GM19395 (cell line): ENCODE measurements around the gene ASTN1.

ENCODE experiments used
- ATAC-seq: cut with Tn5 transposase; IDR thresholded peaks from one replicate; pipeline ENCODE4 v1.9.1; 2021; ENCODE audit warnings: mild to moderate bottlenecking, moderate library complexity; ENCODE audit not compliant: unreplicated experiment

Gene ASTN1

DNA sequence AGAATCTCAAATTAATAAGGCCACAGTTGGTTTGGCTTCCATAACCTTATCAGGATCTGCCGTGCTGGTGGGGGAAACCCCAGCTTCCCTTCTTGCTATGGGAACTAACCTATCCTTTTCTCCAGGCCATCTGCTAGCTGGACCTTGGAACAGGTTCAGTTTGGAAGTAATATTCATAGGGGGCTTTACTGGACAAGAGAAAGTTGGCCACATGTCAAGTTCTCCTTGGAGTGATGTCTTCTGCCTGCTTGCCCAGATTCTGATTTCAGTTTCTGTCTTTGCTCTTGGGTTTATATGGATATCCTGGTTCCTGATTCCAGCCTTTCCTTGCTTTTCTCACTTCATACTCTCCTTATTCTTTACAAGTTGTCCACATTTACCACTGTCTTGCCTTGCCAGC lies 279.6 kb downstream of the ASTN1 start:
- no peak for ATAC-seq

- ATAC-seq, result no peak
Observed at GRCh38 chr1:176884286-176884685, 280.2 kb downstream of the ASTN1 start.

DNA sequence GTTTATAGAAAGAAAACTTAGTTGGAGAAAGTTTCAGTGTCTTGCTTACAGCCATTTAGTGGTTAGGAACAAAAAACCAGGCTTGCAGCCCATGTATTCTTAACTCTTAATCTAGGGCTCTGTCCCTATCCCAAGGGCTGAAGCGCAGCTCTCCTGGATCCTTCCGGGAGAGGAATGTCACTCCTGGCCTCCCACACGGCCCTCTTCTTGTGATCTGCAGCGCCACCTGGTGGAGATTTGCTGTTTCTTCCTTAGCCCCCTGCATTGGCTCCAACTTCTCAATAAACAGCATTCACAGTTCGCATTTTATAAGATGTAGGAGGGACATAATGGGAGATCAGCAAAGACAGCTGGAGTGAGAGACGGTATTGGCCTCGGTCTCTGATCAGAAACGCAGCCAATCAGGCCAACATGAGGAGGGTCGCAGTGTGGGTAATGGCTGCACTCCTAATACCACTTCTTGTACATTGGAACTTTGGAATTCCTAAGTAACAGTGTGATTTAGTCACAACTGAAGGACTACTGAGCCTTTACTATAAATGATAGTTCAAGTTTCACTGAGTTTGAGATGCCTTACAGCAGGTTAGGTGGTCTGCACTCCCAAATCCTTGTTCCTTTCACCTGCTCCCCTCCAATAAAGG lies 283.4 kb downstream of the ASTN1 start:
- peak; percentile 81 for ATAC-seq

DNA sequence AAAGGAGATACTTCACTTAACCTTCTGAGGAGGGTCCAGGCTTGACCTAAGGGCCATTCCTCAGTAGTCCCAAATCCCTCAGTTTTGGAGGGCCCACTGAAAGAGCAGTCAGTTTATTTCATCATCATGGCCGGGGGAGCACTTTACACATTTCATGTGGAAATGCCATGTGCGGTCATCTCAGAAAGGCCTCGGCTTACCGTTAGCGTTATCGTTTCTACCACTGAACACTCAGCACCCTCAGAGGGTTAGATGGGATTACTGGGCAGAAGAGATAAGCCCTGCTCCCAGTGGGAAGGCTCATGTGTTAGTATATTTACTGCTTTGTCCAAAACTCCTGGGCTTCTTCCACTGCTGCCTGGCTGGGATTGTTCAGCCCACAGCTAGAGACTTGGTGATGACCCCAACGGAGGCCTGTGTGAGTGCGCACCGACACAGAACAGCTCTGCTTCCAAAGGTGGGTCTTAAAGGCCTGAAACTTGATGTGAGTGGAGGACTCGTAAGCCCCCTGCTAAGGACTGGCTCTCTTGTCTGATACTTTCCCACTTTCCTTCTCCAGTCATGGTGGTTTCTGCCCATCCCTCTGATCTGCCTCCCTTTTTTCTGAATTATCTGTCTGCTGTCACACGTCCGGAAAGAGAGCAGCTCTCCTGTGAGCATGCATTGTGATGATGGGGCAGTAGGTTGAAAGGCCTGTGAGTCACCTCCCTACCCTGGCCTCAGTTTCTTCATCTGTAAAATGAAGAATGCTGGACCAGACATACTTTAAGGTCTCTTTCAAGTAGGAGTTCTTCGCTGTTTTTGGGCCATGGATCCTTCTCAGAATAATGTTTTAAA lies 284.5 kb downstream of the ASTN1 start:
- no peak for ATAC-seq

DNA sequence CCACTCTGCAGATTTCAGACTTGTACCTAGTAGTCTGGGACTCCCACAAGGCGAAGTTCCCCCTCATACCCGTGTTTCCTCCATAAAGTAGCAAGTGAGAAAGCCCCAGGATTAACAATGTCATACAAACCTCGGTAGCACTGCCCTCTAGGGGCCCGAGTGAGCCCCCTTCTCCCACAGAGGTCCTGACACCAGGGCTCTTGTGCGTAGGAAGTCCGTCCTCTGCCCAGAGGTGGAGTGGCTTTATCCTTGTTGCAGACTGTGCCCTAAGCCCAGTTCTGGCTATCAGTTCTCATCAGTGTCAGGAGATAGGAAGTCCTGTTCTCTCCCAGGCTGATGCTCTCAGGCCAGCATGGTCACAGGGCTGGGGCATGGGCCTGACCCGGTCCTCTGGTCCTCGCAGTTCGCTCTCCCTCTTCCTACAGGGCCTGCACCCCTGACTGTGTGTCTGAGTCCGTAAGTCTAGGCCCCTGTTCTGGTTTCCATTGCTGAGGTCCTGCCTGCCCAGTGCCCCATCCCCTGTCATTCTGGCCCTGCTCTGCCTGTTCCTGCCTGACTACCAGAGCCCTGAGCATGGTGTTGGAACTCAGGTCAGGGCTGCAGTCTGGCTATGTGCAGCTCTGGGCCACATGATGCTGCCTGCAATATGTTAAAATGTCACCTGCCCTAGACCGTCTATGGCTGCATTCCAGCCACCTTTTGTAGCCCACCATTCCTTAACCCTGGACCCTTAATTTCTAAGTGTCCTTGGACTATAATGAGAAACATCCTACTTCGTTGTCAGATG lies 285.6 kb downstream of the ASTN1 start:
- ATAC-seq, result no peak

- ATAC-seq, result no peak
Observed at GRCh38 chr1:176877557-176877956, 287.0 kb downstream of the ASTN1 start.

DNA sequence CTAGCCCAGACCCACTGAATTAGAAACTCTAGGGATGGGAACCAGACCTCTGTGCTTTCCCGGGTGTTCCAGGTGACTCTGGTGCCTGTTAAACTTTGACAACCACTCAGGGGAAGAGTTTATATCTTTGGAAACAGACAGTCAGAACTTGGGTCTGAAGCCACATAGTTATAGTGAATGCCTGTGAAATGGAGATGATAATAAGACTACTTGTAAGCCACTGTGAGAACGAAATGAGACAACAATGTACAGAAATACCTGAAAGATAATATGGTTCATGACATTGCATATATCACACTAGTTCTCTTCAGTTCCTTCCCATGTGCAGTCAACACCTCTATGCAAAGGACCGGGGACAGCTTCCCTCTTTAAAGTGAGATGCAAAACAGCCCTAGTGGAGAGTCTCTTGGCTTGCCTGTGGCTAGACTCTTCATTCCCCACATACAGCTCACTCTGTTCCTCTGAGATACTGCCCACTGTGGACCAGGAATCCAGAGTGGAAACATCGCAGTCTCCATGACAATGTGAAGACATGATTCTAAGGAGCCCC lies 287.5 kb downstream of the ASTN1 start:
- no peak for ATAC-seq

- no peak for ATAC-seq
Observed at GRCh38 chr1:176869577-176869976, 294.9 kb downstream of the ASTN1 start.

- no peak for ATAC-seq
Observed at GRCh38 chr1:176866011-176866714, 298.3 kb downstream of the ASTN1 start.

- ATAC-seq, result no peak
Observed at GRCh38 chr1:176864211-176864610, 300.3 kb downstream of the ASTN1 start.

DNA sequence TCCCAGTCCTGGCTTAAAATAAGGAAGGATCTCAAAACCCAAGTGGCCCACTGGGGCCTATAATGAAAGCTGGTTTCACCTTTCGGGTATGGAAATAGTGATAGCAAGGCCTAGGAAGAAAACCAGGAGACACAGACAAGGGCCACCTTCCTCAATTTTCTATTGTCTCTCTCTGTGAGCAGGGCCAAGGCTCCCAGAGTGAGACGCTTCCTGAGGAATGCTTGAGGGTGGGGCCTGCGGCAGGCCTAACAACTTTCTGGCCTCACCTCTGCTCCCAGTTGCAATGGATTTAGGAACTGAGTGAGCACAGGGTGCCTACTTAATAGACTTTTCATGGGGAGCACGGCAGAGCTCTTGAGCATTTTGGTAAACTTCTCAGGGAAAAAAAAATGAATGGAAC lies 300.9 kb downstream of the ASTN1 start:
- ATAC-seq, result no peak

DNA sequence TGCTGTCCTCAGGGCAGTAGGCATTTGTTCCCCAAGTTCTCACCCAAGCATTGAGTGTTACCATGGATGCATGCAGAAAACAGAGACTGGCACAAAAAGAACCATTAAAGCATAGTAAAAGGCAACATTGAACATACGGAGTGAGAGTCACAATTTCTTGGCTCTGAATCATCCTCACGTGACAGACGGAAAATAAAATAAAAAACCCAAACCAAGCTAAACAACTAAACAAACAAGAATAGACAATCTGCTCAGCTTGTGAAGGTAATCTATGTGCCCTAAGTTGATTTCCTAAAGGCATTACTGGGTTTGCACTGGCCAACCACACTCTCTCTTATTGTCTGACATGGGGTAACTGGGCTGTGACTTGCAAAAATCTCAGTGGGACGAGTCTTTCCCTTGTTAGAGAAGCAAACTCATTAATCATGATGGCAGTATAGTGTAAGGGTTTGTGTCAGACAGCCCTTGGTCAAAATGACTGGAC lies 306.0 kb downstream of the ASTN1 start:
- no peak for ATAC-seq

- no peak for ATAC-seq
Observed at GRCh38 chr1:176857632-176858031, 306.9 kb downstream of the ASTN1 start.

DNA sequence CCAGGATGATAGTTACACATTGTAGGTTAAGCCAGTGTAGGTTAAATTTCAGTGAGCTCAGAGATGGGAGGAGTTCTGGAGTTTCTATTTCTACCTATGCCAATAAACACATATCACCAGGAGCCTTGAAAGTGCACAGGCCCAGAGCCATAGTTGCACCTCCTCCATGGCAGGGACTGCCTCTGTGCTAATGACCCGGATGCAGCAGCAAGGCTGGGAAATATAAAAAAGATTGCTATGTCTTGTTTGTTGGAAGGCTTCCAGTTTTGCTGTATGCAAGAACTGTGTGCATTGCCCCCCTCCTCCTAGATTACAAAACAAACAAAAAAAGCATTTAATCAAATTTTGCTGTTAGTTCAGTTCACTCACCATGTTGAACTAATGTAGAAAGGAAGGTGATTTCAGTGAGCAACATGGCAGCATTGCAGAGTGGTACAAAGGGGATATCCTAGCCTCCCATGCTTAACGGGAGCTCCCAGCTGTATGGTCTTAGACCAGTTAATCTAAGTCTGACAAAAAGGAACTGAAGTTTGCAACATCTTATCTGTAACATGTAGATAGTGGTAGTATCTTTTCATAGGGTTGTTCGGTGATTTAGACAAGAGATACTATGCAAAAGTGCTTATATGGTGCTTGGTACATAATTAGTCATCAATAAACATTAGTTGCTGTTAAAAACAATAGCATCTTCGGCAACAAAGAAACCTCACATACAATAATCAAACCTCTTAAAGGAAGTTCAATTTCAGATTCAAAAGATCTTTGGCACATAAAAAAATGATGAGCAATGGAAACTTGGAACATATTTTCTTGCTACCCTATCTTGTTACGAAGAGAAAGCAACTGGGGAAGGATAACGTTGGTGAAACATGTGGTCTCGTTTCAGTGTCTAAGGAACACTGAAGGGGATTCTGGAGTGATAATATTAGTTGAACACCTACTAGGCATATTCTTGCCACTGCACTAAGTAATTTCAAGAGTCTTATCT lies 309.5 kb downstream of the ASTN1 start:
- ATAC-seq, result no peak

DNA sequence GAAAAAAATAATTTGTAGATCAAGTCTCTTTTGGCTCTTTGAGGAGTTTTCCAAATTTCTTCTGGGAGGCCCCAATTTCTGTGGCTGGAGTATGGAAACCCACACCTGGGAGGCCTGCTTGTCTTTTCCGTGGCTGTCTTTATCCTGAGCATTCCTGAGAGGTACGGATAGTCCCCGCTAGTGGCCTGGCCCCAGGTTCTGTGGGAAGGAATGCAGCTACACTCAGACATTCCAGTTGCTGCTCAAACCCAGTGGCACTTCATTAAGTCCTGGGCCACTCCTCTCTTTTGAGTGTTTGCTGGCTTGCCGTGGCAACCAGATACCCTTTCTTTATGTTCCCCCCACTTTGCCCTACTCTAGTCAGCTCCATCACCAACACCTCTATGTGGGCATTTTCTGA lies 310.4 kb downstream of the ASTN1 start:
- no peak for ATAC-seq

DNA sequence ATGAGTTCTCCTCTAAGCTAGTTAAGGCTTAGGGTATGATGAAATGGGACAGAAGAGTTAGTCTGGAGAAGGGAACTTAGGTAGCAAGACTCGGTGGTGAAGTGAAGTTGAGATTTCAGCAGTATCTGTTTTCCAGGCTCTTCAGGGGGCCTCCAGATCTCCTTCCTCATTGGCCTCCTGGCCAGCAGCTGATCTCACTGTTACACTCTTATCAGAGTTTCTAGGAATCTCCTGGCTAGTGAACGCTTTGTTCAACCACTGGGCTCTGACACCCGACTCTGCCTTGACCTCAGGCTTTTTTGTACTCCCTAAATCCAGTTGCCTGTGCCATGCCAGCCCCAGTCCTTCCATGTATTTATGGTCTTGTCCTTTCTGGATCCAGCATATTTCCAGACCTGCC lies 311.0 kb downstream of the ASTN1 start:
- ATAC-seq, result no peak

DNA sequence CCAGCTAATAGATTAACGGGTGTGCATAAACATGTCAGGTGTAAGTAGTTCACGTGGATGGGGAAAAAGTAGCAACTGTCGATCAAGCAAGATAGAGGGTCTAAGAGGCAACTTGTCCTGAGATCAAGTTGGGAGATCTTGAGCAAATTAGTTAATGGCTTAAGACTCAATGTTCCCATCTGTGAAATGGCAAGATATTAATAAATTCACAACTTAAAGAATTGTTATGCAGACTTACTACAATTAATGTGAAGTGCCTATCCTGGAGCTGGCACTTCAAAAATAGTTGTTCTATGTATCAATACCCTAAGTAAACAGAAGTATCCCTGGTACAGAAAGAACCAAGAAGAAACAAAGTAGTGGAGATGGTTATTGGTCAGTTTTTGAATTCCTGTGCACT lies 312.4 kb downstream of the ASTN1 start:
- ATAC-seq, result no peak

DNA sequence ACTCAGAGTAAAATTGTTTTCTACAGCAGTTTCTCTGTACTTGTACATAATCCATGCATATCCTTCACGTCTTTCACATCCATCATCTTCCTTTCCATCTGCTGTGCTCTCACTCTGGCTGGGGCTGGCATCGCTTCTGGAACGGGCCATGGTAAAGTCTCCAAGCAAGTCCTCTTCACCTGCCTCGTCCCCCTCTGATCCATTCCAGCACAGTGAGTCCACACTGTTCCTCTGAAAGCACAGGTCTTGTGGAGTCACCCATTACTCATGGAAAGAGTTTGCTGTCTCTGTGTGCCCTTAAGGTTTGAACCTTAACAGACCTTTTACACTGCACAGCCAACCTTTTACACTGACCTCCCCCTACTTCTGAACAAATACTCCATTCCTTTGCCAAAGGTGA lies 313.6 kb downstream of the ASTN1 start:
- no peak for ATAC-seq

DNA sequence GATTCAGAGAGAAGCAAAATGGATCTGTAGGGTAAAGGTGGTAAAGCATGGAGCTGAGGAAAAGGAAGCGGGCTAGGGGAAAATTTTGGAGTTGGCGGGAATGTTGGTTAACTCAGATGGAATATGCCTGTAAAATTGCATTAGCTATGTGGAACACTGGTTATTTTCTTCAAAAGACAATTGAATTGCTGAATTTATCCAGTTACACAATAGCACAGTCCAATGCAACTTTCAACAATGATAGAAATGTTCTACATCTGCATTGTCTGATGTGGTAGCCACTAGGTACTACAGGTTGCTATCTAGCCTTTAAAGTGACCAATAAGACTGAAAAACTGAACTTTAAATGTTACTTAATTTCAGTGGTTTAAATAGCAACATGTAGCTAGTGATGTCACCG lies 315.2 kb downstream of the ASTN1 start:
- ATAC-seq, result no peak

GRCh38 chr1:176847052-176847451 lies 317.5 kb downstream of the ASTN1 start:
- no peak for ATAC-seq
